GM21717 (cell line): ENCODE results near the gene TSKU.
"Not testable (repeated sequence)": the region's sequence is repeated elsewhere in the genome, so short reads cannot be mapped to it uniquely, and the experiment has no call there.

Experiments
- ATAC-seq: cut with Tn5 transposase; IDR thresholded peaks from one replicate; pipeline ENCODE4 v1.9.1; 2021; ENCODE audit warnings: mild to moderate bottlenecking, moderate library complexity; ENCODE audit not compliant: unreplicated experiment

The TSKU gene

GRCh38 chr11:76787271-76787670 is 4.1 kb downstream of the TSKU start:
- ATAC-seq = no peak

- no peak for ATAC-seq
Measured at GRCh38 chr11:76787911-76788596, 4.9 kb downstream of the TSKU start.

GRCh38 chr11:76788661-76789442 is 5.7 kb downstream of the TSKU start:
- no peak for ATAC-seq

GRCh38 chr11:76789443-76789719 is 6.2 kb downstream of the TSKU start:
- no peak for ATAC-seq

GRCh38 chr11:76790251-76790650 is 7.1 kb downstream of the TSKU start:
- no peak for ATAC-seq

- not testable (repeated sequence) for ATAC-seq
Measured at GRCh38 chr11:76791002-76791770, 8.0 kb downstream of the TSKU start.

GRCh38 chr11:76791861-76792260 is 8.7 kb downstream of the TSKU start:
- no peak for ATAC-seq

GRCh38 chr11:76792505-76793264 is 9.5 kb downstream of the TSKU start:
- ATAC-seq = no peak

GRCh38 chr11:76793391-76794291 is 10.5 kb downstream of the TSKU start:
- ATAC-seq = no peak

GRCh38 chr11:76794371-76795289 is 11.5 kb downstream of the TSKU start:
- no peak for ATAC-seq

- ATAC-seq = no peak
Measured at GRCh38 chr11:76795290-76795935, 12.3 kb downstream of the TSKU start.

- no peak for ATAC-seq
Measured at GRCh38 chr11:76795936-76796441, 12.8 kb downstream of the TSKU start.

GRCh38 chr11:76796511-76797198 is 13.5 kb downstream of the TSKU start:
- no peak for ATAC-seq

- ATAC-seq = no peak
Measured at GRCh38 chr11:76797341-76798201, 14.4 kb downstream of the TSKU start.

GRCh38 chr11:76798202-76798581 is 15.0 kb downstream of the TSKU start:
- no peak for ATAC-seq

GRCh38 chr11:76798671-76799065 is 15.5 kb downstream of the TSKU start:
- no peak for ATAC-seq
